Measurements from ENCODE around the gene ABI1. TPM values are rescaled to one million over a fixed set of nuclear protein-coding genes. Genes with fewer than 3 reads are reported as not detected.
"Not testable (repeated sequence)": the region's sequence is repeated elsewhere in the genome, so short reads cannot be mapped to it uniquely, and the experiment has no call there.

The ABI1 gene
- total RNA-seq, 6 experiments from 2014 or later, result 13.4 to 25.3 (median 17.4) TPM

DNA sequence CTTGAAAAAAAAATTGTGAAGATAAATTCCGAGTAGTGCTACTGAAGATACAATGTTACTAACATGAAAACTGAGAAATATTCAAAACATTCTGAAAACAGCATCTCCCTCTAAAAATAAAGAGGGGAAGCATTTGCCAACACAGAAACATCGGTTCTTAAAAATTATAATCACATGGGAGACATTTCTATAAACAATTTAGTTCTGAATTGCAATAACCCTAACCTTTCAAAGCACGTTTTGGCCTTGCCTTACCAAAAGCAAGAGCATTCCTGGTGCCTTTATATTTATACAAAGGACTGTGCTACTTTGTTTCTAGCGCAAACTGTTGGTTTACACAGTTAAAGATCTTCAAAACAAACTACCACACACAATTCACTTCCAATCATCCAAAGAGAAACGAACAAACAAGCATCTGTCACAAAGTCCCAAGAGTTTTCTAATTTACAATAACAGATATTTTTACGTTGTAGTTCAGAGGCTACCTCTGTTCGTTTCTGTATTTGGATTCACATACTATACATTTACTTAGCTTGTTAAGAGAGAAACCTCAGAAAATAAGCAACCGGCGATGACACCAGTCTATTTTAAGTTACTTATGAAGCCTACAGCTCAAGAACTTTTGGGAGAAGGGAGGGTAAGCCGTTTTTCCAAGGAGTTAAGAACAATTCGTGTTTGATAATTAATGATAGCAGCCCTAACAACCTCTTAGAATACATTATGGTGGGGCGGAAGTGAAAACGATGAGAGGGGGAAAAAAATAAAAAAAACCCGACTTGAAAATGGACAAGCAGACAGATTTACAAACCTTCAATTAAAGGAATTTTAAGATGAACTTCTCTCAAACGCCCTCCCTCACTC lies 1.3 kb downstream of the ABI1 start:
- Histone ChIP-seq H3K4me3 (peak overlapping the region; percentile 69 to 94 (median 88)), H3K27me3 (no peaks in the 10 kb centered on the region), H3K27ac (peak overlapping the region; percentile 90 to 98 (median 91)), H3K4me1 (peaks cover 0 to 25% (median 7%) of the 10 kb centered on the region in 4 donors), H3K36me3 (no peaks in the 10 kb centered on the region), H3K9me3 (no peaks in the 10 kb centered on the region)
- intact Hi-C loops (cut with DNase I), result no loop called here
- TF ChIP-seq, protein P1, sequence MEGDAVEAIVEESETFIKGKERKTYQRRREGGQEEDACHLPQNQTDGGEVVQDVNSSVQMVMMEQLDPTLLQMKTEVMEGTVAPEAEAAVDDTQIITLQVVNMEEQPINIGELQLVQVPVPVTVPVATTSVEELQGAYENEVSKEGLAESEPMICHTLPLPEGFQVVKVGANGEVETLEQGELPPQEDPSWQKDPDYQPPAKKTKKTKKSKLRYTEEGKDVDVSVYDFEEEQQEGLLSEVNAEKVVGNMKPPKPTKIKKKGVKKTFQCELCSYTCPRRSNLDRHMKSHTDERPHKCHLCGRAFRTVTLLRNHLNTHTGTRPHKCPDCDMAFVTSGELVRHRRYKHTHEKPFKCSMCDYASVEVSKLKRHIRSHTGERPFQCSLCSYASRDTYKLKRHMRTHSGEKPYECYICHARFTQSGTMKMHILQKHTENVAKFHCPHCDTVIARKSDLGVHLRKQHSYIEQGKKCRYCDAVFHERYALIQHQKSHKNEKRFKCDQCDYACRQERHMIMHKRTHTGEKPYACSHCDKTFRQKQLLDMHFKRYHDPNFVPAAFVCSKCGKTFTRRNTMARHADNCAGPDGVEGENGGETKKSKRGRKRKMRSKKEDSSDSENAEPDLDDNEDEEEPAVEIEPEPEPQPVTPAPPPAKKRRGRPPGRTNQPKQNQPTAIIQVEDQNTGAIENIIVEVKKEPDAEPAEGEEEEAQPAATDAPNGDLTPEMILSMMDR (IDR thresholded peaks at IDR 0.05), result no peak
- no peak for TF ChIP-seq POLR2A (IDR thresholded peaks at IDR 0.05)
- ATAC-seq, result no peak
- WGBS (ENCODE audit: insufficient coverage, low coverage, low lambda C conversion rate, missing lambda C conversion rate), result 0% methylated on average over 15 of the region's 15 CpGs
- DNase-seq, result no peak

DNA sequence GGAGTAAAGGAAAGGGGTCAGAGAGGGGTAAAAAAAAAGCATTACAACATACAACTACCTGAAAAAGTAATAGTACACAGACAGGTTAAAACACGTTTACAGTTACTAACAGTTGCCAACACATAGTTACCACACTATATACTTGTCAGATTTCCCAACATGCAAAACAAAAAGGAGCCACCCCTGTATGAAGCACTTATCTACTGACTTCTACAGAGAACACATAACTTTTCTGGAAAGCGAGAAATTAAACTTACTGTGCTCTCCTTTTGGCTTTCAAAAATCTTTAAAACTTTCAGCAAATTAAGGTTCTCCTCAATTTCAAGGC lies 2.1 kb downstream of the ABI1 start:
- WGBS (ENCODE audit: insufficient coverage, low coverage, low lambda C conversion rate, missing lambda C conversion rate), result 19% methylated on average over 2 of the region's 2 CpGs
- DNase-seq (no peak), ATAC-seq (no peak)
- intact Hi-C loops (cut with DNase I), result no loop called here
- no peaks in the 10 kb centered on the region for H3K27me3 ChIP-seq
- peak overlapping the region in 1 of 3 donors; percentile 88 for H3K4me3 ChIP-seq
- TF ChIP-seq, protein P1 (IDR thresholded peaks at IDR 0.05), result no peak
- no peak for TF ChIP-seq POLR2A (IDR thresholded peaks at IDR 0.05)
- peaks cover 0 to 30% (median 7%) of the 10 kb centered on the region in 4 donors for H3K4me1 ChIP-seq
- no peak overlapping the region for H3K27ac ChIP-seq
- no peaks in the 10 kb centered on the region for H3K9me3 ChIP-seq
- no peaks in the 10 kb centered on the region for H3K36me3 ChIP-seq

DNA sequence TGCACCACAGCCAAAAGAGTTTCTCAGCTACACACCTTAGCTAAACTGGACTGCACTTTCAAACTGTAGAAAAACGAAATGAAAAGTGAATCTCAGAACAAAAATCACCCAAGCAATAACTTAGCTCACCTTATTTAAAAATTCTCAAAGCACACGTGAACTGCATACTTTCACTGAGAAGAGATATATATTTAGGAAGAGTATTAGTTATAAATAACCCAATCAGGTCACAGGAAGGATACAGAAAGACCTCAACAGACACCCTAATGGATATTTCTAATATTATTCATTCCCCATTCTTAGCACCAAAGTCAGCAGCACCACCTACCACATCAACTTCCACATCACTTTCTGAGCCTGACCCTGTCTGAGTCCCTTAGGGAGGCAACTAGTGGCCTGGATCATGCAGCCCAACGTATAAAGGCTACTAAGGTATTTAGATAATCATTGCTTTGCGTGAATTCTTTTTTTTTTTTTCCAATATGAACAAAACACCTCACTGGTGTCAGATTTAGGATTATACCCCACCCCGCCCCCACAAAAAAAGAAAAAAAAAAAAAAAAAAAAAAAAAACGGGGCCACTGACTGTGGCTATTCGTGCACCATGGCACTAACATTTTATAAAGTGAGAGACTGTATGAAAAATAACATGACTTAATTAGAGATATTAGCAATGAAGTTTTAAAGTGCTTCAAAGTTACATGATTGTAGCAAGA lies 2.6 kb downstream of the ABI1 start:
- intact Hi-C loops (cut with DNase I), result no loop called here
- DNase-seq (no peak), ATAC-seq (no peak)
- no peak overlapping the region for H3K27ac ChIP-seq
- no peaks in the 10 kb centered on the region for H3K36me3 ChIP-seq
- no peak for TF ChIP-seq POLR2A (IDR thresholded peaks at IDR 0.05)
- TF ChIP-seq, protein P1 (IDR thresholded peaks at IDR 0.05), result no peak
- H3K27me3 ChIP-seq, result no peaks in the 10 kb centered on the region
- no peak overlapping the region for H3K4me3 ChIP-seq
- peaks cover 0 to 30% (median 7%) of the 10 kb centered on the region in 4 donors for H3K4me1 ChIP-seq
- WGBS (ENCODE audit: insufficient coverage, low coverage, low lambda C conversion rate, missing lambda C conversion rate), result 31% methylated on average over 7 of the region's 7 CpGs
- no peaks in the 10 kb centered on the region for H3K9me3 ChIP-seq

DNA sequence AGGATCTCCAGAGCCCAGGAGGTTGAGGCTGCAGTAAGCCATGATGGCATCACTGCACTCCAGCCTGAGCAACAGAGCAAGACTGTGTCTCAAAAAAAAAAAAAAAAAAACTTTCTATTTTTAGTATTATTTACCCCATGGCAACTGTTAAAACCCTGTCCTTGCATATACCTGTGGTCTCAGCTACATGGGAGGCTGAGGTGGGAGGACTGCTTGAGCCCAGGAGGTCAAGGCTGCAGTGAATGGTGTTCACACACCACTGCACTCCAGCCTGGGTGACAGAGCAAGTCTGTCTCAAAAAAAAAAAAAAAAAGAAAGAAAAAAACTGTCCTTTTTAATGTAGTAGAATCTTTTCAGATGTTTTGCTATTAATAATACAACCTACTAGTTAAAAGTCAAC lies 3.2 kb downstream of the ABI1 start:
- intact Hi-C loops (cut with DNase I); ATAC-seq; H3K27ac ChIP-seq: not testable (repeated sequence)

DNA sequence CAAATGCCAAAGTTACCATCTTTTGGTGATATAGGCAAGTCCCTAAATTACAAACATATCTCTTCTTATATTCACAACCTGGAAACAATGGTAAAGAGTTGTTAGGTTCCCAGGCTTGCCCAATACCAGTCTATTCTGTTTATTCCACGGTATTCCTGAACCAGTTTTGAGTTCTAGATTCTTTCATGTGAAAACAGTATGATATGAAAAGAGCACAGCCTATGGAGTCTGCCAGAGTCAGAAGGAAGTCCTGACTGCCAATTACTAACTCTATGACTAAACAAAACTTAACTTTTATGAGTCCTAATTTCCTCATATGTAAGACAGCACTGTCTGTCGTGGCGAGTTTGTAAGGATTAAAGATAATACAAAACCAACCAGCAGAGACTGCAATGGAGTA lies 5.6 kb downstream of the ABI1 start:
- intact Hi-C loops (cut with DNase I), result no loop called here
- ATAC-seq (no peak), DNase-seq (no peak)
- no peaks in the 10 kb centered on the region for H3K27me3 ChIP-seq
- H3K36me3 ChIP-seq, result no peaks in the 10 kb centered on the region
- H3K9me3 ChIP-seq, result no peaks in the 10 kb centered on the region
- H3K4me1 ChIP-seq, result peaks cover 0 to 42% (median 7%) of the 10 kb centered on the region in 4 donors
- no peak overlapping the region for H3K27ac ChIP-seq
- H3K4me3 ChIP-seq, result no peak overlapping the region
- TF ChIP-seq POLR2A (IDR thresholded peaks at IDR 0.05), result no peak
- TF ChIP-seq, protein P1 (IDR thresholded peaks at IDR 0.05), result no peak
- 33% methylated on average over 3 of the region's 3 CpGs for WGBS (ENCODE audit: insufficient coverage, low coverage, low lambda C conversion rate, missing lambda C conversion rate)

More for the DNA sequence above, 3.2 kb downstream of the ABI1 start:
- H3K9me3 ChIP-seq, H3K4me3 ChIP-seq, H3K36me3 ChIP-seq, DNase-seq, H3K27me3 ChIP-seq: not testable (repeated sequence)
- H3K4me1 ChIP-seq, result peaks cover 0 to 30% (median 7%) of the 10 kb centered on the region in 4 donors
